ENCODE measurements around the gene OXCT1.
A peak's percentile ranks its signal among the peaks of the same experiment; 100 is the strongest.
"Not testable (repeated sequence)": the region's sequence is repeated elsewhere in the genome, so short reads cannot be mapped to it uniquely, and the experiment has no call there.

Gene OXCT1

GRCh38 chr5:41716382-41716781, 153.8 kb downstream of the OXCT1 start:
- no peak for DNase-seq (ENCODE audit: low spot score)

GRCh38 chr5:41714446-41714845, 155.8 kb downstream of the OXCT1 start:
- not testable (repeated sequence) for DNase-seq (ENCODE audit: low spot score)

GRCh38 chr5:41708604-41708940, 161.7 kb downstream of the OXCT1 start:
- DNase-seq (ENCODE audit: low spot score), result no peak

DNA sequence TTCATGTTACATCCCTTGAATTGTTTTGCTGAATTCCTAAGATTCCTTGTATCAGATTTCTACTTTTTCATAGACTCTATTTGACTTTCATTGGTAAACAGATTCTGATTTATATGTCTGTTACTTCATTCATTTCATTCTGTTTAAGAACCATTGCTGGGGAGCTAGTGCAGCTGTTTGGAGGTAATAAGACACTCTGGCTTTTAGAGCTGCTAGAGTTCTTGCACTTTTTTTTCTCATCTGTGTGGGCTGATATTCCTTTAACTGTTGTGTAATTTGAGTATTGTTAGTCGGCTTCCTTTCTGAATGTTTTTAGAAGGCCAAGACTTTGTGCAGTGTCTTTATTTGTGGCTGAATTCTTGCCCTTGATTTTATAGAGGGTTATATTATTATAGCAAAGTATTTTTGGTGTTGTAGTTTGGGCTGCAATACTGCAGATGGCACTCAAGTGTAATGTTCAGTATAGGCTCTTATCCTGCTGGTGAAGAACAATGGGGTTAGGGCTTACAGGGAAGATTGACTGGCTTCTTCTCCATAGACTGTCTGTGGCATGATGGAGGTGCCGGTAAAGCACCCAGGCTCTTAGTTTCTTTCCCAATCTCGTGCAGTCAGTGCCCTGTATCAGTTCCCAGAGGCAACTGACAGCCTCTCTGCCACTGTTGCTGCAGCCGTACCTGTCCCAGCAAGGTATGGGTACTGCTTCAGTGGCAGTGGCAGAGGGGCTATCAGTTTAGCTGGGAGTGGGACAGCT, 162.2 kb downstream of the OXCT1 start:
- DNase-seq (ENCODE audit: low spot score), result peak; percentile 48

DNA sequence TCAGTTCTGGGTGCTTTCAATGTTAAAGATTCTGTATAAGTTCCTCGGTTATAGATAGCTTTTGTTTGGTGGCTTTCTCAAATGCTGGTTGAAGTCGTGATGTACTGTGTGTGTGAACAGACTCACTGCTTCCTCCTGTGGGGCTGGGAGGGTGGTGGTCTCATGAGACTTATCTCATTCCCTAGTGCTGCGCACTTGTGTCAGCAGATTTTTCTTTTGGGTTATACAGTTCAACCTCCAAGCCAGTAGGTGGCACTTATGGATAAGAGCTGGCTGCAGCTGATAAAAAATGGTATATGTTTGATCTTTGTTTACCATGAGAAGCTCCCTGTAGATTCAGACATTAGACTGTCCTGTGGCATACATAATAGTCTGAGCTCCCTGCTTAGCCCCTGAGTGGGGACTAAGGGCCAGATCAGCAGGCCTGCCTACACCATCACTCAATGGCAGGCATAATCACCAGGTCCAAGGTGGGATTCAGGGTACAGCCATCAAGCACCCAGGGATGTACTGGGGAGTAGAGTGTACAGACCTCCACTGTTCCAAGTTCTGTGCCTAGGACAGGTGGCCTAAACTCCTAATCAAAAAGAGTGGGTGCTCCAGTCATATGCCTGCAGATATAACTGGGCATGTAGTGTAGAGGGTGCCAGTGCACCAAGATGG, 174.2 kb downstream of the OXCT1 start:
- no peak for DNase-seq (ENCODE audit: low spot score)

DNA sequence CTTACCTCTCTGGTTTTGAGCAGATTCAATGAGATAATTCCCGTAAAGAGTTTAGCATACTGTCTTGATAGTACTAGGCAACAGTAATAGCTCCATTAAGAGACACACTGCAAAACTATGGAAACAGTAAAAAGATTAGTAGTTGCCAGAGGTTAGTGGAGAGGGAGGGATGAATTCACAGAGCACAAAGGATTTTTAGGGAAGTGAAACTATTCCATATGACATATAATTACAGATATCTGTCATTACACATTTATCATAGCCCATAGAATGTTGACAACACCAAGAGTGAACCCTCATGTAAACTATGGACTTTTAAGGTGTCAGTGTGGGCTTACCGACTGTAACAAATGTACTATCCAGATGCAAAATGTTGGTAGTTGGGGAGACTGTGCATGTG, 183.5 kb downstream of the OXCT1 start:
- no peak for DNase-seq (ENCODE audit: low spot score)

DNA sequence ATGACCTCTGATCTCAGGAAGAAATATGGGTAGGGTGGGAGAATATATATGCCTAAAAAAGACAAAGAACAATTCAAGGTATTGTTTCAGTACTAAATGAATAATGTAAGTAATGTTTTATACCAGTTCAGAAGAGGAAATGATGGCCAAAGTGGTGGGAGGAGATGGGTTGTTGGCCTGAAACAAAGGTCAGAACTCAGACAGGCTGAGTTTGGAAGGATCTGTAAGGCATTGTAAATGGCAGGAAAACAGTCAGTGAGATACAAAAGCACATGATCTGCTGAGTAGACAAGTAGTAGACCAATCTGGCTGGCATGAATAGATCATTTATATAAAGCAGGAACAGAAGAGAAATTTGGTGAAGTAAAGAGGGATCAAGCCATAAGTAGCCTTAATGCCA, 184.0 kb downstream of the OXCT1 start:
- no peak for DNase-seq (ENCODE audit: low spot score)

- DNase-seq (ENCODE audit: low spot score), result no peak
Measured at GRCh38 chr5:41683181-41683580, 187.0 kb downstream of the OXCT1 start.

- no peak for DNase-seq (ENCODE audit: low spot score)
Measured at GRCh38 chr5:41682641-41683040, 187.6 kb downstream of the OXCT1 start.

DNA sequence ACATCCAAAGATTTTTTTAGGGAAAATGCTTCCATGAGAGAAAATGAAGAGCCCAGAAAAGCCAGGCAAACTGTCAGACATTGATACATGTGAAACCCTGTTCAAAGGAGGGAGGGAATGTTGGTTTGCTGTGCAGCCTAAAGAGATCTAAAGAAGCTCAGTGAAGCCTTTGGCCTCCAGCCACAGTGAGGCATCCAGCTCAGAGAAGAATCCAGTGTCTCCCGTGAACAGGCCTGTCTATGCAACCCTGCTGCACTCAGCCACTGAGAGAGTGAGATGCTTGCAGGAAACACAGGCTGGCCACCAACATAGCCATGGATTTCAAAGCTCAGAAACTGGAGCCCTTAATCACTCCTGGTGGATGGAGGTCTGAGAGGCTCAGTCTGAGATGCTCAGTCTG, 188.4 kb downstream of the OXCT1 start:
- DNase-seq (ENCODE audit: low spot score), result no peak
